ENCODE results near the gene RNASEH2C. TPM values are rescaled to one million over a fixed set of nuclear protein-coding genes. Genes with fewer than 3 reads are reported as not detected.

Gene RNASEH2C
- total and polyA plus RNA-seq, 2 of the 4 experiments (the other 2 are of a cell fraction): 34.8 to 40.0 TPM

DNA sequence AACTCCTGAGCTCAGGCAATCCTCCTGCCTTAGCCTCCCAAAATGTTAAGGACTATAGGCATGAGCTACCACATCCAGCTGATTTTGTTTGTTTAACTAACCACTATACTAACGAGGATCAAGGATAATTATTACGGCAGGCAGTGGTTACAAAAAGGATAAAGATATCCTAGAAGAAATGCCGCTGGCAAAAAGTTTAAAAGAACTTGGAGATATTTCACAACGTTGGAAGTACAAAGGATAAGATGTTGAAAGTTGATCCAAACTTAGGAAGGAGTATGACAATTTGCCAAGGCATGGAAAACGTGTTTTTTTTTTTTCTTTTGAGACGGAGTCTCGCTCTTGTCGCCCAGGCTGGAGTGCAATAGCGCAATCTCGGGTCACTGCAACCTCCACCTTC, 46.8 kb upstream of the RNASEH2C start:
- Histone ChIP-seq H2AK5ac (ENCODE audit: low read depth, low read length) (no peak overlapping the region), H3K79me1 (ENCODE audit: low read depth in 1 of 2, low read length in 2 of 2) (peaks cover 0 to 5% of the 10 kb centered on the region in 2 experiments; a peak in 2 of 4 replicates), H4K8ac (ENCODE audit: low read depth in 2 of 2, low read length in 2 of 2) (no peak overlapping the region), H3K23ac (ENCODE audit: low read depth, low read length) (no peak overlapping the region), H3K14ac (replicated peaks; ENCODE audit: low read depth, low read length) (no peak overlapping the region), H3K4me2 (ENCODE audit: low read depth, low read length) (no peak overlapping the region), H3K4ac (ENCODE audit: low read depth, low read length) (no peak overlapping the region), H3K9ac (ENCODE audit: low read depth, low read length) (no peak overlapping the region), H2BK5ac (ENCODE audit: low read depth, low read length, poor library complexity, severe bottlenecking) (no peak overlapping the region), H2AK9ac (replicated peaks; ENCODE audit: low read depth, low read length, poor library complexity) (no peak overlapping the region), H3K18ac (ENCODE audit: low read depth, low read length) (no peak overlapping the region), H3K9me3 (ENCODE audit: control insufficient read depth, insufficient read depth, low read length) (no peaks in the 10 kb centered on the region), H4K5ac (ENCODE audit: low read depth, low read length) (no peak overlapping the region), H2BK15ac (ENCODE audit: low read depth, low read length) (no peak overlapping the region), H3K36me3 (ENCODE audit: control insufficient read depth, insufficient read depth, low read length) (no peaks in the 10 kb centered on the region), H3K4me1 (ENCODE audit: control insufficient read depth, insufficient read depth, low read length) (no peaks in the 10 kb centered on the region), H3K27me3 (ENCODE audit: control insufficient read depth, insufficient read depth, low read length) (no peaks in the 10 kb centered on the region), H4K91ac (ENCODE audit: insufficient read depth, low read depth, low read length) (no peak overlapping the region), H3K27ac (ENCODE audit: insufficient read depth, low read length) (no peak overlapping the region), H3K4me3 (ENCODE audit: insufficient read depth, low read depth, low read length) (no peak overlapping the region), H3K9me1 (ENCODE audit: insufficient read depth, low read length) (no peaks in the 10 kb centered on the region), H2BK20ac (ENCODE audit: low read depth, low read length) (no peak overlapping the region), H2AFZ (replicated peaks; ENCODE audit: low read length, poor library complexity) (no peak overlapping the region), H2BK120ac (ENCODE audit: low read depth, low read length) (no peak overlapping the region), H4K20me1 (ENCODE audit: insufficient read depth, low read length) (no peaks in the 10 kb centered on the region), H3K56ac (ENCODE audit: extremely low read depth, insufficient read depth, low read length) (no peak overlapping the region)
- DNase-seq (no peak), ATAC-seq (ENCODE audit: low read depth) (no peak)
- in situ Hi-C loops (cut with MboI; ENCODE audit: low sequenced_read_pairs): no loop called here
- ChIA-PET CTCF (no interaction called here), POLR2A (ENCODE audit: unreplicated experiment) (interaction anchor here (0.9 kb wide), 1 partner anchor 9 kb away, joined by 10 read pairs; no protein-coding TSS in a partner anchor)
- WGBS, 2 experiments (ENCODE audit: extremely low coverage in 2 of 2, insufficient read length in 1 of 2): 57% methylated on average over 5 of the region's 10 CpGs; no CpG with 5 or more reads in 1 of the 2 experiments
- BruUV-seq (replicated peaks): no TSS peak
- TF ChIP-seq FOS (IDR thresholded peaks at IDR 0.05; ENCODE audit: low read depth, low read length): no peak
- no peak for TF ChIP-seq MAZ (IDR thresholded peaks at IDR 0.05; ENCODE audit: borderline replicate concordance, low read depth, low read length)
- no peak for TF ChIP-seq BHLHE40 (IDR thresholded peaks at IDR 0.05; ENCODE audit: low read depth, low read length)
- TF ChIP-seq, protein P1, sequence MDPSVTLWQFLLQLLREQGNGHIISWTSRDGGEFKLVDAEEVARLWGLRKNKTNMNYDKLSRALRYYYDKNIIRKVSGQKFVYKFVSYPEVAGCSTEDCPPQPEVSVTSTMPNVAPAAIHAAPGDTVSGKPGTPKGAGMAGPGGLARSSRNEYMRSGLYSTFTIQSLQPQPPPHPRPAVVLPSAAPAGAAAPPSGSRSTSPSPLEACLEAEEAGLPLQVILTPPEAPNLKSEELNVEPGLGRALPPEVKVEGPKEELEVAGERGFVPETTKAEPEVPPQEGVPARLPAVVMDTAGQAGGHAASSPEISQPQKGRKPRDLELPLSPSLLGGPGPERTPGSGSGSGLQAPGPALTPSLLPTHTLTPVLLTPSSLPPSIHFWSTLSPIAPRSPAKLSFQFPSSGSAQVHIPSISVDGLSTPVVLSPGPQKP (IDR thresholded peaks at IDR 0.05; ENCODE audit: borderline replicate concordance, low read depth, low read length): no peak
- no peak for TF ChIP-seq CHD1 (IDR thresholded peaks at IDR 0.05; ENCODE audit: low read depth, low read length)
- no peak for TF ChIP-seq POLR2A (IDR thresholded peaks at IDR 0.05; ENCODE audit: low read depth, low read length)
- TF ChIP-seq RFX5 (IDR thresholded peaks at IDR 0.05; ENCODE audit: low read depth, low read length): no peak
- no peak for TF ChIP-seq MXI1 (IDR thresholded peaks at IDR 0.05; ENCODE audit: borderline replicate concordance, low read depth, low read length)
- TF ChIP-seq RAD21 (IDR thresholded peaks at IDR 0.05; ENCODE audit: low read length): no peak
- intact Hi-C loops (cut with micrococcal nuclease): loop anchor here (5.0 to 10.0 kb wide), 2 partner anchors 50 to 73 kb away; no protein-coding TSS in a partner anchor
- dilution Hi-C loops (cut with HindIII; ENCODE audit: low sequenced_read_pairs, unreplicated experiment): no loop called here

All from IMR-90 (cell line).